ENCODE data around the gene CD3D.
"Not testable (repeated sequence)": the region's sequence is repeated elsewhere in the genome, so short reads cannot be mapped to it uniquely, and the experiment has no call there.

CD3D gene

GRCh38 chr11:118339281-118339961 lies 3.1 kb downstream of the CD3D start:
- DNase-seq (ENCODE audit: low read depth in 2 of 2) = no peak

- peak; percentile 78 to 80 for DNase-seq (ENCODE audit: low read depth in 2 of 2)
Measured at GRCh38 chr11:118338637-118339061, 3.9 kb downstream of the CD3D start.

GRCh38 chr11:118334745-118335144 lies 7.8 kb downstream of the CD3D start:
- no peak for DNase-seq (ENCODE audit: low read depth in 2 of 2)

- no peak for DNase-seq (ENCODE audit: low read depth in 2 of 2)
Measured at GRCh38 chr11:118328745-118329144, 13.8 kb downstream of the CD3D start.

- DNase-seq (ENCODE audit: low read depth in 2 of 2) = no peak
Measured at GRCh38 chr11:118325283-118325682, 17.2 kb downstream of the CD3D start.

- no peak for DNase-seq (ENCODE audit: low read depth in 2 of 2)
Measured at GRCh38 chr11:118322721-118323120, 19.8 kb downstream of the CD3D start.

- DNase-seq (ENCODE audit: low read depth in 2 of 2) = no peak
Measured at GRCh38 chr11:118321386-118322082, 21.0 kb downstream of the CD3D start.

GRCh38 chr11:118320515-118320914 lies 22.0 kb downstream of the CD3D start:
- DNase-seq (ENCODE audit: low read depth in 2 of 2) = no peak

- DNase-seq (ENCODE audit: low read depth in 2 of 2) = no peak
Measured at GRCh38 chr11:118319337-118319707, 23.2 kb downstream of the CD3D start.

GRCh38 chr11:118318581-118319336 lies 23.7 kb downstream of the CD3D start:
- no peak for DNase-seq (ENCODE audit: low read depth in 2 of 2)

GRCh38 chr11:118318124-118318523 lies 24.4 kb downstream of the CD3D start:
- DNase-seq (ENCODE audit: low read depth in 2 of 2) = no peak

GRCh38 chr11:118314988-118315411 lies 27.5 kb downstream of the CD3D start:
- DNase-seq (ENCODE audit: low read depth in 2 of 2) = no peak

GRCh38 chr11:118313242-118313641 lies 29.3 kb downstream of the CD3D start:
- no peak for DNase-seq (ENCODE audit: low read depth in 2 of 2)

GRCh38 chr11:118312328-118312727 lies 30.2 kb downstream of the CD3D start:
- no peak for DNase-seq (ENCODE audit: low read depth in 2 of 2)

- DNase-seq (ENCODE audit: low read depth in 2 of 2) = no peak
Measured at GRCh38 chr11:118311518-118311917, 31.0 kb downstream of the CD3D start.

- no peak for DNase-seq (ENCODE audit: low read depth in 2 of 2)
Measured at GRCh38 chr11:118310781-118311485, 31.6 kb downstream of the CD3D start.

GRCh38 chr11:118310271-118310670 lies 32.2 kb downstream of the CD3D start:
- no peak for DNase-seq (ENCODE audit: low read depth in 2 of 2)

GRCh38 chr11:118308995-118309528 lies 33.4 kb downstream of the CD3D start:
- not testable (repeated sequence) for DNase-seq (ENCODE audit: low read depth in 2 of 2)

- DNase-seq (ENCODE audit: low read depth in 2 of 2) = no peak
Measured at GRCh38 chr11:118306556-118306955, 35.9 kb downstream of the CD3D start.

- DNase-seq (ENCODE audit: low read depth in 2 of 2) = no peak
Measured at GRCh38 chr11:118305726-118306125, 36.8 kb downstream of the CD3D start.

GRCh38 chr11:118304568-118305248 lies 37.8 kb downstream of the CD3D start, which contains the start of gene CD3E:
Gene CD3E (plus strand): TSS chr11:118304730. CDS start chr11:118304953, 223 bp downstream.
- DNase-seq (ENCODE audit: low read depth in 2 of 2) = peak in 1 of 2 donors; percentile 40
